ENCODE data around the gene FAM131B. TPM values are rescaled to one million over a fixed set of nuclear protein-coding genes. Genes with fewer than 3 reads are reported as not detected.

Gene FAM131B
- 0.54 and 1.2 TPM in 2 replicates for total RNA-seq

GRCh38 chr7:143362131-143363015 is at the start of gene FAM131B:
TSS of gene FAM131B (minus strand) at chr7:143362713. CDS start at chr7:143362603, 110 bp downstream.

GRCh38 chr7:143408686-143409561 is 46.4 kb upstream of the FAM131B start, which contains the start of gene EPHA1:
TSS of gene EPHA1 (minus strand) at chr7:143408856. CDS start at chr7:143408805, 51 bp downstream.

GRCh38 chr7:143380646-143381426 is 18.3 kb upstream of the FAM131B start, which contains the start of gene ZYX:
TSS of gene ZYX (plus strand) at chr7:143381345. CDS start at chr7:143381572, 227 bp downstream.

GRCh38 chr7:143315776-143316175 is 46.7 kb downstream of the FAM131B start, which contains the start of gene CLCN1:
TSS of gene CLCN1 (plus strand) at chr7:143316111. CDS start at chr7:143316213, 102 bp downstream.

Other genes with a start within 250 kb of the FAM131B start
- gene PIP, start 230.6 kb downstream of the FAM131B start, total RNA-seq = not detected in 2 replicates
- not detected in 2 replicates for gene TAS2R39, start 179.3 kb downstream of the FAM131B start, total RNA-seq
- gene TAS2R40, start 140.7 kb downstream of the FAM131B start, total RNA-seq = not detected in 2 replicates
- gene GSTK1, start 99.3 kb downstream of the FAM131B start, total RNA-seq = 142 and 159 TPM in 2 replicates
- gene TMEM139, start 77.8 kb downstream of the FAM131B start, total RNA-seq = not detected in 2 replicates
- 13.2 and 13.4 TPM in 2 replicates for gene CASP2, start 74.4 kb downstream of the FAM131B start, total RNA-seq
- gene CLCN1, start 46.6 kb downstream of the FAM131B start, total RNA-seq = not detected in 2 replicates
- 244 and 257 TPM in 2 replicates for gene ZYX, start 18.6 kb upstream of the FAM131B start, total RNA-seq
- 0.07 TPM in 1 of 2 replicates, not detected in the other for gene EPHA1, start 46.1 kb upstream of the FAM131B start, total RNA-seq
- not detected in 2 replicates for gene TAS2R60, start 80.7 kb upstream of the FAM131B start, total RNA-seq
- not detected in 2 replicates for gene TAS2R41, start 115.2 kb upstream of the FAM131B start, total RNA-seq
- gene CTAGE15, start 209.1 kb upstream of the FAM131B start, total RNA-seq = not detected in 2 replicates